Measurements from ENCODE around the gene MZB1.

Gene MZB1

DNA sequence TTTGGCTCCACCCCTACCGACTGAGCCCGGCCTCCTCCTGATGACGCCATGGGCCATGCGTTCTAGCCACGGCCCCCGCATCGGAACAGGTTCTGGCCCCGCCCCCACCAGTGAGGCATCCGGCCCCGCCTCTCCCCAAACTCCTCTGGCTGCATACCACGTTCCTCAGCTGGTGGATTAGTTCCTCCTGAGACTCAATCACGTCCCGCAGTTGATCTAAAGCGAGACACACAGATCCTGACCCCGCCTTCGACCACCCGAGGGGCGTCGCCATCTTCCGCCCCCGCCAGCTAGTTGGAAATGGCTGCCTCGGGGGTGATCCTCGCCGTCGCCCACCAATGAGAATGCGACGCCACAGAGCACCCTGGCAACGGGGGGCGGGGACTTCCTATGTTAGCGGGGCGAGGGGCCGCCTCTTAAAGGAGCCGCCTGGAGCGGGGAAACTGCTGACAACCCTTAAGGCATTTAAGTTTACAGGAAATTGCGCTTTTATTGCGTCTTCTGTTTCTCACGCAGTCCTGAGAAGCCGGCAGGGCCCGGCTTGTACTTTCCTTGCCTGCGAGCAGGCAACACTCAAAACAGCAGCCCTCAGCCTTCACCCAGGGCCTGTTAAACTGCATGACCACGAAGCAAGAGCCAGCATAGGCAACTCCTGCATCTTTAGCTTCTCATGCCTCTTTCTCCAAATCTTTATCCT is 14.2 kb upstream of the MZB1 start, which contains the start of gene SPATA24:
Gene SPATA24 (minus strand): TSS at position 303 of the 697 bp plus-strand sequence. CDS start 29 bp downstream, at position 274.
- TF ChIP-seq, protein P1, sequence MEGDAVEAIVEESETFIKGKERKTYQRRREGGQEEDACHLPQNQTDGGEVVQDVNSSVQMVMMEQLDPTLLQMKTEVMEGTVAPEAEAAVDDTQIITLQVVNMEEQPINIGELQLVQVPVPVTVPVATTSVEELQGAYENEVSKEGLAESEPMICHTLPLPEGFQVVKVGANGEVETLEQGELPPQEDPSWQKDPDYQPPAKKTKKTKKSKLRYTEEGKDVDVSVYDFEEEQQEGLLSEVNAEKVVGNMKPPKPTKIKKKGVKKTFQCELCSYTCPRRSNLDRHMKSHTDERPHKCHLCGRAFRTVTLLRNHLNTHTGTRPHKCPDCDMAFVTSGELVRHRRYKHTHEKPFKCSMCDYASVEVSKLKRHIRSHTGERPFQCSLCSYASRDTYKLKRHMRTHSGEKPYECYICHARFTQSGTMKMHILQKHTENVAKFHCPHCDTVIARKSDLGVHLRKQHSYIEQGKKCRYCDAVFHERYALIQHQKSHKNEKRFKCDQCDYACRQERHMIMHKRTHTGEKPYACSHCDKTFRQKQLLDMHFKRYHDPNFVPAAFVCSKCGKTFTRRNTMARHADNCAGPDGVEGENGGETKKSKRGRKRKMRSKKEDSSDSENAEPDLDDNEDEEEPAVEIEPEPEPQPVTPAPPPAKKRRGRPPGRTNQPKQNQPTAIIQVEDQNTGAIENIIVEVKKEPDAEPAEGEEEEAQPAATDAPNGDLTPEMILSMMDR (conservative IDR thresholded peaks at IDR 0.05; ENCODE audit: low read depth, low read length): no peak
- Histone ChIP-seq H3K79me2 (ENCODE audit: insufficient read depth, low read depth) (no peaks in the 10 kb centered on the region), H4K20me1 (ENCODE audit: insufficient read depth) (no peaks in the 10 kb centered on the region), H3K27ac (peak within 1 kb of the TSS; percentile 75), H3K4me3 (IDR thresholded peaks at IDR 0.05; ENCODE audit: insufficient read depth, low read depth, low read length) (no peak within 1 kb of the TSS), H3K27me3 (ENCODE audit: insufficient read depth, low read depth) (no peaks in the 10 kb centered on the region), H2AFZ (ENCODE audit: low read depth) (peak within 1 kb of the TSS; percentile 77), H3K36me3 (ENCODE audit: insufficient read depth) (no peaks in the 10 kb centered on the region), H3K4me2 (peak within 1 kb of the TSS; percentile 73), H3K4me1 (ENCODE audit: low read depth, poor library complexity, severe bottlenecking) (peaks cover 24% of the 10 kb centered on the region), H3K9ac (peak within 1 kb of the TSS; percentile 56)

DNA sequence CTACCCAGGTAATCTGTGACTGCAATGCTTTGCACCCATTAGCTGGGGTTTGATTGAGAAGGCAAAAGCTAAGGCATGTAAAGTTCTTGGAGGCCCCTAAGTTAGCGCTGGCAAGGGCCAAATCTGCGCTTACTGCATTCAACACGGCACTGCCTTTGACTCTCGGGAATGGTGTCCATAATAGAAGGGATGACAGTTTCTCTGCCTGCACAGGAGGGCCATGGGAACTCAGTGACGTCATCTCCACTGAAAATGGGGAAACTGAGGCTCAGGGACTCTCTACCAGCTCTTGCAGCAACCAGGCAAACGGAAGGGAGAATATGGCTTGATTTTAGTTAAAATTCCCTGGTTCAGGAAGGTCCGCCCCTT is 13.7 kb upstream of the MZB1 start:
- H3K4me3 ChIP-seq (IDR thresholded peaks at IDR 0.05; ENCODE audit: insufficient read depth, low read depth, low read length): no peak overlapping the region
- no peaks in the 10 kb centered on the region for H4K20me1 ChIP-seq (ENCODE audit: insufficient read depth)
- H3K27me3 ChIP-seq (ENCODE audit: insufficient read depth, low read depth): no peaks in the 10 kb centered on the region
- H3K4me1 ChIP-seq (ENCODE audit: low read depth, poor library complexity, severe bottlenecking): peaks cover 24% of the 10 kb centered on the region
- TF ChIP-seq, protein P1 (conservative IDR thresholded peaks at IDR 0.05; ENCODE audit: low read depth, low read length): no peak
- H3K27ac ChIP-seq: peak overlapping the region; percentile 75
- H2AFZ ChIP-seq (ENCODE audit: low read depth): peak overlapping the region; percentile 77; the same call in 1 of the 2 replicates
- H3K79me2 ChIP-seq (ENCODE audit: insufficient read depth, low read depth): no peaks in the 10 kb centered on the region
- H3K9ac ChIP-seq: peak overlapping the region; percentile 56; the same call in 1 of the 2 replicates
- peak overlapping the region; percentile 73 for H3K4me2 ChIP-seq
- no peaks in the 10 kb centered on the region for H3K36me3 ChIP-seq (ENCODE audit: insufficient read depth)

DNA sequence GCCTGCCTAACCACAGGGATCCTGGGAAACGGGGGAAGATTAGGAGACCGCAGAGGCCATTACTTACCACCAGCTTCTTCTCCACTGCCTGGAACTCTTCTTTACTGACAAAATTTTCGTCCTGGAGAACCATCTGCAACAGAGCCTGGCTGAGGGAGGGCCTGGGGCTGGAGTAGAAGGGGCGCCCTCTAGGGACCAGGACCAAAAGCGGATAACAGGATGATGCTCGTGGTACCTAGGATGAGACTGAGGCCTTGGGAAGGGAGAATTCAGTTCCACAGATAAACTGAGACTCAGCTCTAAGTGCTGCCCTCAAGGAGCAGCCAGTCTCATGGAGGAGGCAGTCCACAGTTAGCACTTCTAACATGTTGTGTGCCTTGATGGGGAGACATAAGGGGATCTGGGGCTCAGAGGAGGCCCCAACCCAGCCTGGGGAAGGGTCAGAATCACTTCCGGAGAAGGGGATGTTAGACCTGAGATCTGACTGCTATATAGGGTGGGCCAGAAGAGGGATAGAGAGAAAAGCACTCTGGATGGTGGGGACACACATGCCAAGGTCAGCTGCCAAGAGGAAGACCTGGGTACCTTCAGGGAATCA is 12.9 kb upstream of the MZB1 start:
- Histone ChIP-seq H3K4me2 (peak overlapping the region; percentile 73), H3K27ac (peak overlapping the region; percentile 12; the same call in 1 of the 2 replicates), H3K36me3 (ENCODE audit: insufficient read depth) (no peaks in the 10 kb centered on the region), H2AFZ (ENCODE audit: low read depth) (no peak overlapping the region), H3K4me3 (IDR thresholded peaks at IDR 0.05; ENCODE audit: insufficient read depth, low read depth, low read length) (no peak overlapping the region), H3K9ac (no peak overlapping the region), H3K79me2 (ENCODE audit: insufficient read depth, low read depth) (no peaks in the 10 kb centered on the region), H4K20me1 (ENCODE audit: insufficient read depth) (no peaks in the 10 kb centered on the region), H3K27me3 (ENCODE audit: insufficient read depth, low read depth) (no peaks in the 10 kb centered on the region), H3K4me1 (ENCODE audit: low read depth, poor library complexity, severe bottlenecking) (peaks cover 24% of the 10 kb centered on the region)
- TF ChIP-seq, protein P1 (conservative IDR thresholded peaks at IDR 0.05; ENCODE audit: low read depth, low read length): peak; percentile 64

DNA sequence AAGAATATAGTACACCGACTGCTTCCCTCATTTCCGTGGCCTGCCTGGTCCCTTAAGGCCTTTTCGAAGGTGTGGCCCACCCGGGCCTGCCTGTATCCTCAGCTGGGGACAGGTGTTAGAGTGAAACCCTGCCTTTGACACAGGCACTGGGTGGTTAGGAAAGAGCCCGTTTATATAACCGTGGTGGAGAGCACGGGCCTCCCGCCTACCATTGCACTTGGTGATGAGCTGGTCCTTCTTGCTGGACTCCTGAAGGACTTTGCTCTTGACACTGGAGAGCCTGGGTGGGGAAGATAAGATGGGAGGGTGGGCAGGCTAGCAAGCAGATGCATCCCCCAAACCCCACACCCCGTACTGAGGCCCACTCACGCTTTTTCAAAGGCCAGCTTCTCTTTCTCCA is 11.8 kb upstream of the MZB1 start:
- H3K9ac ChIP-seq: no peak overlapping the region
- H3K27ac ChIP-seq: no peak overlapping the region
- H3K4me2 ChIP-seq: no peak overlapping the region
- H3K36me3 ChIP-seq (ENCODE audit: insufficient read depth): no peaks in the 10 kb centered on the region
- H3K4me1 ChIP-seq (ENCODE audit: low read depth, poor library complexity, severe bottlenecking): peaks cover 24% of the 10 kb centered on the region
- H3K79me2 ChIP-seq (ENCODE audit: insufficient read depth, low read depth): no peaks in the 10 kb centered on the region
- no peaks in the 10 kb centered on the region for H3K27me3 ChIP-seq (ENCODE audit: insufficient read depth, low read depth)
- H2AFZ ChIP-seq (ENCODE audit: low read depth): no peak overlapping the region
- no peaks in the 10 kb centered on the region for H4K20me1 ChIP-seq (ENCODE audit: insufficient read depth)
- H3K4me3 ChIP-seq (IDR thresholded peaks at IDR 0.05; ENCODE audit: insufficient read depth, low read depth, low read length): no peak overlapping the region
- TF ChIP-seq, protein P1 (conservative IDR thresholded peaks at IDR 0.05; ENCODE audit: low read depth, low read length): no peak
